ENCODE data around the gene STXBP6. TPM values are rescaled to one million over a fixed set of nuclear protein-coding genes. Genes with fewer than 3 reads are reported as not detected.

Gene STXBP6
- total RNA-seq, 1 donor from 2014 or later, result 0.51 TPM

- no peak overlapping the region for H3K4me3 Mint-ChIP-seq (ENCODE audit: unreplicated experiment)
- no peak for DNase-seq (ENCODE audit: low spot score)
- no peaks in the 10 kb centered on the region for H3K27me3 Mint-ChIP-seq (ENCODE audit: unreplicated experiment)
- no peak for TF ChIP-seq CTCF (IDR thresholded peaks at IDR 0.05; ENCODE audit: unreplicated experiment)
- no peak overlapping the region for H3K27ac Mint-ChIP-seq (ENCODE audit: unreplicated experiment)
- no peaks in the 10 kb centered on the region for H3K36me3 Mint-ChIP-seq (ENCODE audit: low read depth, unreplicated experiment)
- H3K4me1 Mint-ChIP-seq (ENCODE audit: unreplicated experiment), result peaks cover 10% of the 10 kb centered on the region
- H3K9me3 Mint-ChIP-seq (ENCODE audit: unreplicated experiment), result no peaks in the 10 kb centered on the region
Measured at GRCh38 chr14:25004389-25004809, 45.5 kb downstream of the STXBP6 start.

GRCh38 chr14:25003537-25003936 is 46.4 kb downstream of the STXBP6 start:
- H3K36me3 Mint-ChIP-seq (ENCODE audit: low read depth, unreplicated experiment), result no peaks in the 10 kb centered on the region
- no peak overlapping the region for H3K4me3 Mint-ChIP-seq (ENCODE audit: unreplicated experiment)
- no peak for TF ChIP-seq CTCF (IDR thresholded peaks at IDR 0.05; ENCODE audit: unreplicated experiment)
- H3K27me3 Mint-ChIP-seq (ENCODE audit: unreplicated experiment), result no peaks in the 10 kb centered on the region
- H3K4me1 Mint-ChIP-seq (ENCODE audit: unreplicated experiment), result peaks cover 10% of the 10 kb centered on the region
- DNase-seq (ENCODE audit: low spot score), result no peak
- H3K27ac Mint-ChIP-seq (ENCODE audit: unreplicated experiment), result no peak overlapping the region
- H3K9me3 Mint-ChIP-seq (ENCODE audit: unreplicated experiment), result no peaks in the 10 kb centered on the region

GRCh38 chr14:25001601-25002000 is 48.3 kb downstream of the STXBP6 start:
- peaks cover 17% of the 10 kb centered on the region for H3K4me1 Mint-ChIP-seq (ENCODE audit: unreplicated experiment)
- no peaks in the 10 kb centered on the region for H3K36me3 Mint-ChIP-seq (ENCODE audit: low read depth, unreplicated experiment)
- no peak for TF ChIP-seq CTCF (IDR thresholded peaks at IDR 0.05; ENCODE audit: unreplicated experiment)
- H3K4me3 Mint-ChIP-seq (ENCODE audit: unreplicated experiment), result no peak overlapping the region
- no peak overlapping the region for H3K27ac Mint-ChIP-seq (ENCODE audit: unreplicated experiment)
- no peaks in the 10 kb centered on the region for H3K27me3 Mint-ChIP-seq (ENCODE audit: unreplicated experiment)
- no peaks in the 10 kb centered on the region for H3K9me3 Mint-ChIP-seq (ENCODE audit: unreplicated experiment)
- no peak for DNase-seq (ENCODE audit: low spot score)

GRCh38 chr14:25001156-25001555 is 48.8 kb downstream of the STXBP6 start:
- H3K27ac Mint-ChIP-seq (ENCODE audit: unreplicated experiment), result no peak overlapping the region
- no peaks in the 10 kb centered on the region for H3K27me3 Mint-ChIP-seq (ENCODE audit: unreplicated experiment)
- TF ChIP-seq CTCF (IDR thresholded peaks at IDR 0.05; ENCODE audit: unreplicated experiment), result no peak
- no peaks in the 10 kb centered on the region for H3K36me3 Mint-ChIP-seq (ENCODE audit: low read depth, unreplicated experiment)
- DNase-seq (ENCODE audit: low spot score), result no peak
- H3K4me3 Mint-ChIP-seq (ENCODE audit: unreplicated experiment), result no peak overlapping the region
- H3K9me3 Mint-ChIP-seq (ENCODE audit: unreplicated experiment), result no peaks in the 10 kb centered on the region
- peaks cover 17% of the 10 kb centered on the region for H3K4me1 Mint-ChIP-seq (ENCODE audit: unreplicated experiment)

- no peak for DNase-seq (ENCODE audit: low spot score)
Measured at GRCh38 chr14:24999157-24999556, 50.8 kb downstream of the STXBP6 start.

More at GRCh38 chr14:24999157-24999556, 50.8 kb downstream of the STXBP6 start:
- H3K4me3 Mint-ChIP-seq (ENCODE audit: unreplicated experiment), result no peak overlapping the region
- H3K4me1 Mint-ChIP-seq (ENCODE audit: unreplicated experiment), result peaks cover 14% of the 10 kb centered on the region
- H3K36me3 Mint-ChIP-seq (ENCODE audit: low read depth, unreplicated experiment), result no peaks in the 10 kb centered on the region
- no peak overlapping the region for H3K27ac Mint-ChIP-seq (ENCODE audit: unreplicated experiment)
- TF ChIP-seq CTCF (IDR thresholded peaks at IDR 0.05; ENCODE audit: unreplicated experiment), result no peak
- H3K9me3 Mint-ChIP-seq (ENCODE audit: unreplicated experiment), result no peaks in the 10 kb centered on the region
- no peaks in the 10 kb centered on the region for H3K27me3 Mint-ChIP-seq (ENCODE audit: unreplicated experiment)

Measured in endothelial cell (in vitro differentiated cells).